HepG2 (cell line): ENCODE data around the gene COQ9. TPM values are rescaled to one million over a fixed set of nuclear protein-coding genes. Genes with fewer than 3 reads are reported as not detected.

Experiments
- ATAC-seq: fragments of 200-7000 bp; cut with Tn5 transposase; 3 replicates; pipeline ENCODE4 v1.9.1; 2020; ENCODE audit warnings: mild to moderate bottlenecking, moderate library complexity
- BruUV-seq: library from RNA; stranded (reverse); fragments of 400-500 nt; replicated peaks from 2 replicates; lab custom pipeline; 2021; lab: Mats Ljungman, UMichigan
- CTCF ChIA-PET: fragments of 300-600 bp; formaldehyde crosslinking; extraction: SDS; loops from one replicate; lab custom pipeline; 2021; ENCODE audit warnings: low total read pairs, inconsistent platforms, low intra/inter-chr PET ratio; lab: Yijun Ruan, JAX
- POLR2A ChIA-PET: fragments of 350-600 bp; sonication (Branson Sonifier 250); formaldehyde crosslinking; loops from one replicate; lab custom pipeline; 2020; ENCODE audit warnings: antibody characterized with exemption, inconsistent platforms; lab: Yijun Ruan, JAX
- DNase-seq: peaks from one replicate; pipeline ENCODE4 v3.0.0-alpha.2; 2015; ENCODE audit warnings: low spot score
- FAIRE-seq: peaks from 3 replicates; lab custom pipeline; 2011; peaks lifted over from hg19 to GRCh38; lab: Jason Lieb, UNC
- H2AFZ ChIP-seq: one replicate; pipeline ENCODE4 v1.6.1; 2011; ENCODE audit warnings: low read length, inconsistent platforms
- H3K27ac ChIP-seq: fragments of 300-600 bp; 3 replicates; pipeline ENCODE4 v1.8.0; 2011; ENCODE audit warnings: mixed run types, mild to moderate bottlenecking, mixed read lengths, low read length, inconsistent platforms; ENCODE audit not compliant: insufficient read depth; ENCODE audit errors: extremely low read length
- H3K27me3 ChIP-seq, 2 experiments: fragments of 200-600 bp in 1 of 2; 2 replicates in 1 of 2; 3 replicates in 1 of 2; pipeline versions ENCODE4 v1.6.0 to v1.8.0; 2011; ENCODE audit warnings: low read length in 2 of 2, mild to moderate bottlenecking in 2 of 2, moderate library complexity in 2 of 2, inconsistent platforms in 1 of 2; ENCODE audit not compliant: insufficient read depth in 2 of 2, control insufficient read depth in 1 of 2
- H3K36me3 ChIP-seq, 2 experiments: fragments of 200-600 bp in 1 of 2; replicated peaks in 1 of 2; 2 replicates in 1 of 2; 3 replicates in 1 of 2; pipeline versions ENCODE4 v1.5.1 to v1.8.0; 2011; ENCODE audit warnings: low read length in 2 of 2, inconsistent platforms in 1 of 2; ENCODE audit not compliant: insufficient read depth in 2 of 2, control insufficient read depth in 1 of 2
- H3K4me1 ChIP-seq: 2 replicates; pipeline ENCODE4 v1.5.1; 2012; ENCODE audit warnings: low read length, inconsistent platforms; ENCODE audit not compliant: insufficient read depth
- H3K4me2 ChIP-seq: 2 replicates; pipeline ENCODE4 v1.6.0; 2011; ENCODE audit warnings: low read depth, low read length, inconsistent platforms
- H3K4me3 ChIP-seq, 3 experiments: fragments of 200-600 bp in 1 of 3; sonication (generic), shearing (Covaris generic) in 1 of 3; replicated peaks in 1 of 3; 2 replicates each; pipeline ENCODE4 v1.5.1; 2011 to 2016; ENCODE audit warnings: low read length in 3 of 3, inconsistent platforms in 2 of 3, low read depth in 2 of 3, mild to moderate bottlenecking in 2 of 3, control low read depth in 1 of 3, mixed read lengths in 1 of 3; ENCODE audit not compliant: insufficient read depth in 1 of 3
- H3K79me2 ChIP-seq: one replicate; pipeline ENCODE4 v1.6.1; 2011; ENCODE audit warnings: low read length, inconsistent platforms; ENCODE audit not compliant: insufficient read depth
- H3K9ac ChIP-seq: 2 replicates; pipeline ENCODE4 v1.6.0; 2011; ENCODE audit warnings: mild to moderate bottlenecking, low read depth, low read length, inconsistent platforms; ENCODE audit not compliant: insufficient read depth
- H3K9me3 ChIP-seq: 2 replicates; pipeline ENCODE4 v1.5.1; 2012; ENCODE audit warnings: mild to moderate bottlenecking, low read length
- H4K20me1 ChIP-seq: 2 replicates; pipeline ENCODE4 v1.6.0; 2011; ENCODE audit warnings: inconsistent platforms, mild to moderate bottlenecking, low read length, moderate library complexity; ENCODE audit not compliant: insufficient read depth
- ATF5 ChIP-seq: sonication (generic); formaldehyde crosslinking; IDR thresholded peaks from 2 replicates; pipeline ENCODE4 v1.4.0; 2020; ENCODE audit warnings: mild to moderate bottlenecking, low read depth, missing genetic modification reagents
- EHMT2 ChIP-seq: fragments of 200-600 bp; sonication (generic); IDR thresholded peaks from 2 replicates; pipeline ENCODE4 v1.7.0; 2017; ENCODE audit warnings: antibody characterized with exemption, low read depth, low read length, borderline replicate concordance
- ERF ChIP-seq: IDR thresholded peaks from 2 replicates; pipeline ENCODE4 v1.6.1; 2018; ENCODE audit warnings: missing biosample characterization, missing genetic modification reagents
- GTF2F1 ChIP-seq: fragments of 150-350 bp; IDR thresholded peaks from 2 replicates; pipeline ENCODE4 v1.6.1; 2014; ENCODE audit warnings: low read length
- HNRNPH1 ChIP-seq: fragments of 200-400 bp; formaldehyde crosslinking; optimal IDR thresholded peaks from 2 replicates; pipeline ENCODE3; 2017; ENCODE audit warnings: mild to moderate bottlenecking, low read depth, low read length
- KAT7 ChIP-seq: IDR thresholded peaks from 2 replicates; pipeline ENCODE4 v1.6.1; 2018; ENCODE audit warnings: borderline replicate concordance, missing compliant biosample characterization
- MAF1 ChIP-seq: sonication (generic); formaldehyde crosslinking; IDR thresholded peaks from 2 replicates; pipeline ENCODE4 v1.5.0; 2020; ENCODE audit warnings: missing genetic modification reagents, borderline replicate concordance
- MAFF ChIP-seq: IDR thresholded peaks from 2 replicates; pipeline ENCODE4 v1.6.1; 2011; ENCODE audit warnings: low read depth, low read length, improper control_type of control experiment
- MAZ ChIP-seq, 2 experiments: sonication (generic) in 1 of 2; formaldehyde crosslinking in 1 of 2; IDR thresholded peaks; 2 replicates each; pipeline versions ENCODE4 v1.5.0 to v1.6.1; 2012 to 2020; ENCODE audit warnings: low read depth in 2 of 2, mild to moderate bottlenecking in 2 of 2, borderline replicate concordance in 1 of 2, improper control_type of control experiment in 1 of 2, low read length in 1 of 2, missing genetic modification reagents in 1 of 2, moderate library complexity in 1 of 2
- NFIB ChIP-seq: sonication (generic); formaldehyde crosslinking; IDR thresholded peaks from 2 replicates; pipeline ENCODE4 v1.9.0; 2021; ENCODE audit warnings: missing genetic modification reagents, mild to moderate bottlenecking, borderline replicate concordance
- PRDM10 ChIP-seq: sonication (generic); formaldehyde crosslinking; IDR thresholded peaks from 2 replicates; pipeline ENCODE4 v1.4.0; 2020; ENCODE audit warnings: low read depth, missing genetic modification reagents
- PRMT3 ChIP-seq: sonication (generic); formaldehyde crosslinking; IDR thresholded peaks from 2 replicates; pipeline ENCODE4 v1.8.1; 2022; ENCODE audit warnings: low read depth, mild to moderate bottlenecking, moderate library complexity, missing genetic modification reagents, borderline replicate concordance
- RAD21 ChIP-seq: fragments of 450-650 bp; formaldehyde crosslinking; IDR thresholded peaks from 2 replicates; pipeline ENCODE4 v1.5.0; 2020; ENCODE audit warnings: mild to moderate bottlenecking
- RARA ChIP-seq: IDR thresholded peaks from 2 replicates; pipeline ENCODE4 v1.6.1; 2016; ENCODE audit warnings: missing genetic modification reagents, missing compliant biosample characterization
- TARDBP ChIP-seq: sonication (generic); formaldehyde crosslinking; IDR thresholded peaks from 2 replicates; pipeline ENCODE4 v1.8.0; 2022; ENCODE audit warnings: mild to moderate bottlenecking, missing genetic modification reagents
- TOE1 ChIP-seq: sonication (generic); formaldehyde crosslinking; IDR thresholded peaks from 2 replicates; pipeline ENCODE4 v1.4.0; 2020; ENCODE audit warnings: mild to moderate bottlenecking, missing genetic modification reagents
- ZKSCAN5 ChIP-seq: sonication (generic); formaldehyde crosslinking; IDR thresholded peaks from 2 replicates; pipeline ENCODE4 v1.5.1; 2020; ENCODE audit warnings: mild to moderate bottlenecking, missing genetic modification reagents
- ZNF180 ChIP-seq: sonication (generic); formaldehyde crosslinking; IDR thresholded peaks from 2 replicates; pipeline ENCODE4 v1.4.0; 2020; ENCODE audit warnings: low read depth, missing genetic modification reagents, borderline replicate concordance
- ZNF510 ChIP-seq: sonication (generic); formaldehyde crosslinking; IDR thresholded peaks from 2 replicates; pipeline ENCODE4 v1.4.0; 2020; ENCODE audit warnings: low read depth, mild to moderate bottlenecking, missing genetic modification reagents
- ZNF570 ChIP-seq: sonication (generic); formaldehyde crosslinking; IDR thresholded peaks from 2 replicates; pipeline ENCODE4 v1.4.0; 2020; ENCODE audit warnings: mild to moderate bottlenecking, missing genetic modification reagents, borderline replicate concordance
- ZNF577 ChIP-seq: sonication (generic); formaldehyde crosslinking; IDR thresholded peaks from 2 replicates; pipeline ENCODE4 v1.4.0; 2020; ENCODE audit warnings: mild to moderate bottlenecking, low read depth, missing genetic modification reagents, borderline replicate concordance
- ZSCAN20 ChIP-seq: sonication (generic); formaldehyde crosslinking; IDR thresholded peaks from 2 replicates; pipeline ENCODE4 v1.4.0; 2020; ENCODE audit warnings: missing genetic modification reagents, mild to moderate bottlenecking, borderline replicate concordance
- WGBS: methylation state at CpG from one replicate; pipeline ENCODE4 v1.1.6; 2017; ENCODE audit warnings: low lambda C conversion rate; 5-methylcytosine and 5-hydroxymethylcytosine counted together
- in situ Hi-C: cut with HindIII; loops from 2 replicates; pipeline ENCODE4 v1.10.0; 2017; ENCODE audit warnings: low pct_unique_long_range_greater_than_20kb; ENCODE audit not compliant: extremely low pct_ligation_motif_present
- intact Hi-C: fragments of 100-400 bp; cut with micrococcal nuclease; formaldehyde crosslinking; loops from one replicate; pipeline ENCODE4 v1.10.0; 2022; ENCODE audit not compliant: unreplicated experiment
- polyA plus RNA-seq, 8 experiments: library from polyadenylated mRNA; depleted of rRNA in 3 of 8; stranded (reverse) in 7 of 8; unstranded in 1 of 8; fragments of >200 nt; fragmentation: Illumina TruSeq in 4 of 8; extraction: Trizol in 4 of 8; gene quantifications; 2 replicates each; pipeline versions ENCODE4 v1.2.1 to v1.2.3, GENCODE V29; 2011 to 2016; ENCODE audit warnings: low read depth in 4 of 8, missing spikeins in 1 of 8, mixed read lengths in 1 of 8; ENCODE audit not compliant: insufficient read depth in 1 of 8
- total RNA-seq, 5 experiments: library from RNA; depleted of rRNA; stranded (reverse); fragments of >200 nt; fragmentation: Illumina TruSeq; extraction: Trizol; gene quantifications; 2 replicates each; pipeline ENCODE4 v1.2.3, GENCODE V29; 2016; ENCODE audit warnings: low read depth in 1 of 5

COQ9 gene
- total and polyA plus RNA-seq, 2 of the 13 experiments (the other 11 are each of a cell fraction or from before 2014, with no cell fraction given) = 57.5 to 108 TPM

- Histone ChIP-seq H3K27ac (peak overlapping the region; percentile 82), H2AFZ (no peak overlapping the region), H3K36me3 (peaks cover 46 to 83% of the 10 kb centered on the region in 2 experiments), H4K20me1 (no peaks in the 10 kb centered on the region), H3K9ac (no peak overlapping the region), H3K79me2 (peaks cover 12% of the 10 kb centered on the region), H3K4me3 (no peak overlapping the region), H3K4me1 (peaks cover 61% of the 10 kb centered on the region), H3K27me3 (no peaks in the 10 kb centered on the region), H3K9me3 (no peaks in the 10 kb centered on the region), H3K4me2 (no peak overlapping the region)
- ChIA-PET CTCF (no interaction called here), POLR2A (interaction anchor here (2.2 to 5.6 kb wide), 5 partner anchors 12 to 43 kb away, joined by 5 to 147 read pairs (median 31); partner anchors contain the start of genes CIAPIN1, COQ9 and DOK4)
- in situ Hi-C loops (no loop called here), intact Hi-C loops (no loop called here)
- 93% methylated on average over 9 of the region's 9 CpGs for WGBS
- FAIRE-seq = no peak
- ATAC-seq = no peak
- no TSS peak for BruUV-seq
- no peak for DNase-seq
- TF ChIP-seq TARDBP (no peak), RAD21 (no peak), NFIB (CRISPR knock-in tag) (no peak), RARA (peak; percentile 50), ZKSCAN5 (CRISPR knock-in tag) (no peak), MAF1 (CRISPR knock-in tag) (no peak), PRDM10 (peak; percentile 71; the same call in 1 of the 2 replicates), ZNF577 (no peak), ERF (CRISPR knock-in tag) (no peak), PRMT3 (CRISPR knock-in tag) (no peak), TOE1 (CRISPR knock-in tag) (no peak), KAT7 (no peak), ZNF180 (CRISPR knock-in tag) (no peak), ZNF510 (CRISPR knock-in tag) (no peak), ZSCAN20 (CRISPR knock-in tag) (no peak), MAFF (no peak), MAZ (IDR thresholded peaks at IDR 0.05; ENCODE audit: borderline replicate concordance, low read depth, low read length) (no peak), MAZ (CRISPR knock-in tag; IDR thresholded peaks at IDR 0.05; ENCODE audit: low read depth) (no peak), ATF5 (CRISPR knock-in tag) (no peak), ZNF570 (no peak), EHMT2 (no peak), HNRNPH1 (no peak), GTF2F1 (no peak)
Observed at GRCh38 chr16:57469917-57470470, 22.7 kb downstream of the COQ9 start.
